HG02759 (cell line): ENCODE results near the gene TMEM109.

ENCODE experiments used
- ATAC-seq: cut with Tn5 transposase; IDR thresholded peaks from one replicate; pipeline ENCODE4 v1.9.1; 2021; ENCODE audit warnings: mild to moderate bottlenecking, moderate library complexity; ENCODE audit not compliant: unreplicated experiment

The TMEM109 gene

GRCh38 chr11:60913793-60914632 lies at the start of gene TMEM109:
Gene TMEM109, plus strand, starts transcription at chr11:60914158. Its CDS starts 5,536 bp downstream, at chr11:60919694.
- peak; percentile 47 for ATAC-seq

DNA sequence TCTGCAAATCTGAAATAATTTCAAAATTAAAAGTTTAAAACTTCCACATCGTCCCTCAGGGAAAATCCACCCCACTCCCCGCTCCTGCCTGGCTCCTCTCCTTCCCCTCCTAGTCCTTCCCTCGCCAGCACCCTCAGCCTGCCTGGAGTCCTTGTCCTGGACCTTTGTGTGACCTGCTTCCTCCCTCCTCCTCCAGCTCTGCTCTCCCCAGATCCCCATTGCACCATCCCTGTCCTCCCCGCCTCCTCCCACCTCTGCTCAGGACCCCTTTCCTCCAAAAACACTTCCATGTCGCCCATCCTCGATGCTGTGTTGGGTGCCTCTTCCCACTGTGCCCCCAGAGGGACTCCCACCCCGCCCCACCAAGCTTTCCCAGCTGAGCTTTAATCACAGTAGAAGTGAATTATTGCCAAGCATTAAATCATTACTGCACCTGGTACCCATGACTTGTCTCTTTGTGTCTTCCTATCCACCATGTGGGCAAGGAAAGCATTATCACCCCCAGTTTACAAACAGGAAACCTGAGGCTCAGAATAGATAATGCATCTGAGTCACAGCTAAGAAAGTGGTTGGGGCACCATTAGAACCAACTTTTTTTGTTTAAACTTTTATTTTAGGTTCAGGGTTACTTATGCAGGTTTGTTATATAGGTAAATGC lies 49.0 kb upstream of the TMEM109 start:
- ATAC-seq: no peak

DNA sequence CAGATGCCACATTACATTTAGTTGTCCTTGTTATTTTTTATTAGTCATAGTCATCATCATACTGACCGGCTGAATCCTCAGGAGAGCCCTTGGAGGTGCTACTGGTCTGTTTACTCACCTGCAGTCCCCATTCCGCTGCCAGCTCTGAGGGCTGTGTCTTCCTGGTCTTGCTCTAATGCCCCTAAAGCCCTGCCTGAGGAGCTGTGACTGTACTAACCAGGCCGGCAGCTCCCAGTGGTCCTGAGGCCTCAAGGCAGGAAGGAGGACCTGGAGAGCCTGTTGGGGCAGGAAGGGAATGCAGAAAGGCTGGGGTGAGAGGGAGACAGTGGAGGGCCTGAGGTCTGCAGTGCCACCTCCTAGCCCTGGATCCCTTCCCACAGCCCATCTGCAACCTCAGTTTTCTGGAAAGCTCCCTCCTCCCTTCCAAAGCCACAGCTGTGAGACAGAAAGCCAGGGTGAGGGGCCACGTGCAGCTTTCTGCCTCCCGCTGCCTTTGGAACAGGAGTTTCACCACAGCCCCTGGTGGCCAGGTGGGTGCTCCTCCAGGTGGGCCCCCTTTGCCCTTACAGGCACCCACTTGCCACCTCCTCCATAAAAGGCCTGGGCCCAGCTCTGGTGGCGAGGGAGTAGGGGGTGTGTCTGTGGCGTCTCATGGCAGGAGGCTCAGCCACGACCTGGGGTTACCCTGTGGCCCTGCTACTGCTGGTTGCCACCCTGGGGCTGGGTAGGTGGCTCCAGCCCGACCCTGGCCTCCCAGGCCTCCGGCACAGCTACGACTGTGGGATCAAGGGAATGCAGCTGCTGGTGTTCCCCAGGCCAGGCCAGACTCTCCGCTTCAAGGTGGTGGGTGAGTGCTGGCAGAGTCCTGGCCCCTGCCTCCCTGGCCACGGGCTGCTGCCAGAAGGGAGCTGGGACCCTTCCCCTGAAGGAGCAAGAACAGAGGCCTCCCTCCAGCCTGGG lies 46.8 kb upstream of the TMEM109 start, which contains the start of gene ZP1:
ZP1 (plus strand) TSS at position 632 of the 960 bp plus-strand sequence; CDS start at position 652, 20 bp downstream.
- no peak for ATAC-seq

- ATAC-seq: no peak
These were observed 45.9 kb upstream of the TMEM109 start for GRCh38 chr11:60867871-60868681.

- ATAC-seq: no peak
These were observed 45.1 kb upstream of the TMEM109 start for GRCh38 chr11:60868682-60869450.

- no peak for ATAC-seq
These were observed 44.5 kb upstream of the TMEM109 start for GRCh38 chr11:60869451-60869825.

GRCh38 chr11:60870276-60870675 lies 43.7 kb upstream of the TMEM109 start:
- no peak for ATAC-seq

GRCh38 chr11:60870733-60871377 lies 43.1 kb upstream of the TMEM109 start:
- ATAC-seq: no peak

GRCh38 chr11:60871378-60872061 lies 42.4 kb upstream of the TMEM109 start:
- ATAC-seq: no peak

DNA sequence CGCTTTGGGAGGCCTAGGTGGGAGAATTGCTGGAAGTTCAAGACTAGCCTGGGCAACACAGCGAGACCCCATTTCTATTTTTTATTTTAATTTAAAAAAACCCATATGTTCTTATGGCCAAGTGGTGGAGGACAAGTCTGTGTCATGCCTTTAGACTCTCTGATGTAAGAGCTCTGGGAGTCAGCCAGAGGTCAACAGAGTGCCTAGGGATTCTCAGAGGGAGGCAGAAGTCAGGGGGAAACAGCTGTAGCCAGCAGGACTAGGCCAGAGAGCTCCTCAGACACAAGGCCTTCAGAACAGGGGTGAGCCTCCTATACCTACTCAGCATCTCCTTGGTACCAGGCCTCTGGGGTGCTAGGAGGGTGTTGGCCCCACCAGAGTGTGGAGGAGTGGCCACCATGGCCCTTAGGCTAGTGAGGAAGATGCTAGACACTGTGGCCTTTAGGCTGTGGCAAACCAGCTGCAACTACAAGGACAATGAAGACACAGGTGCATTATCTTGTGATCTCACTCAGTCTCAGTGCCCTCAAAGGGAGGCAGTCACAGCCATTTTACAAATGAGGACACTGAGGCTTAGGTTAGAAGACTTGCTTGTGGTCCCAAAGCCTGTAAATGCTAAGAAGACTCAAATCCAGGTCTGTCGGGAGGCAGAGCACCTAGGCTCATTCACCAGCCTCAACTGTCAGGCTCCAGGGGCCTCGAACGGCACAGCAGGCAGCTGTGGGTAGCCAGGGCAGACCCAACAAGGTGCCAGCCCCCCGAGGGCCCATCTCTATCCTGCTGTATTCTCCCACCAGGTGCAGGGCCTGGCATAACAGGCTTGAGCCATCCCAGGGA lies 41.6 kb upstream of the TMEM109 start:
- no peak for ATAC-seq

- no peak for ATAC-seq
These were observed 40.9 kb upstream of the TMEM109 start for GRCh38 chr11:60872961-60873524.

- no peak for ATAC-seq
These were observed 40.4 kb upstream of the TMEM109 start for GRCh38 chr11:60873533-60873932.

DNA sequence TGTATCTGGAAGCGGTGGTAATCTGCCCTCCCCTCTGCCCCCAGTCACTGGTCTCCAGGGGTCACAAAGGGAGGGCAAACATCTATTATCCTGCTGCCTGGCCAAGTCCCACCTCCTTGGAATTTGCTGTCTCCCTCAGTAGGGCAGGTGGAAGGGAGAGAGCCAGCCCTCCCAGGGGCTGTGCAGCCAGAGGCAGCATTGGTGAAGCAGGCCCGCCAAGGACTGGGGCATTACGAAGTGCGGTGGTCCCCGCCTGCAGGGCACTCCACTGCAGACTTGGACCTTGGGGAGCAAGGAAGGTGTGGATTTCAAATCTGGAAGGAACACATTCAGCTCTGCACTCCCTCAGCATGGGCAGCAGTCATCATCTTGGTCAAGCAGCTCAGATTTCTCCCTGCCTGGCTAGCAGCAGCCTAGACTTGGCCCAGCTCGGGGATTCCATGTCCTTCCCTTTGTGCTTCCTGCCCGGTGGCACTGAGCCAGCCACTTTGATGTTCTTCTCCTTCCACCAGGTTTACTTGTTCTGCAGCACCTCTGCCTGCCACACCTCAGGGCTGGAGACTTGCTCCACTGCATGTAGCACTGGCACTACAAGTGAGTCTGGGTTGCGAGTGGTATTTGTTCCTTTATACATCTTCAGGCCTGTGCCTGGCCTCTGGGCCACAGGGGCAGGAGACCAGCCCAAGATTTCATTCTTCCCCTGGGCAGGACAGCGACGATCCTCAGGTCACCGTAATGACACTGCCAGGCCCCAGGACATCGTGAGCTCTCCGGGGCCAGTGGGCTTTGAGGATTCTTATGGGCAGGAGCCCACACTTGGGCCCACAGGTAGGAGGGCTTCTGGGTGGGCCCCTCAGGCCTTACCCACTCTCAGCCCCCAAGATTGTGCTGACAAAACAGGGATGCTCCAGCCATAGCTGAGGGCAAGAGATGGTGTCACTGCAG lies 39.3 kb upstream of the TMEM109 start:
- no peak for ATAC-seq

GRCh38 chr11:60875366-60876167 lies 38.4 kb upstream of the TMEM109 start:
- ATAC-seq: no peak

- no peak for ATAC-seq
These were observed 37.8 kb upstream of the TMEM109 start for GRCh38 chr11:60876168-60876485.
